Measurements from ENCODE around the gene SLC25A19.

Gene SLC25A19
- total RNA-seq = 7.3 to 57.7 (median 38.5) reads per million in 18 experiments

GRCh38 chr17:75289115-75289831 is at the start of gene SLC25A19:
Gene SLC25A19 (minus strand): TSS chr17:75289433. CDS start chr17:75286764, 2,669 bp downstream.
- DNase-seq = peak; percentile 98 to 99

- peak; percentile 38 to 54 for DNase-seq
Measured at GRCh38 chr17:75338335-75338734, 49.1 kb upstream of the SLC25A19 start.

DNA sequence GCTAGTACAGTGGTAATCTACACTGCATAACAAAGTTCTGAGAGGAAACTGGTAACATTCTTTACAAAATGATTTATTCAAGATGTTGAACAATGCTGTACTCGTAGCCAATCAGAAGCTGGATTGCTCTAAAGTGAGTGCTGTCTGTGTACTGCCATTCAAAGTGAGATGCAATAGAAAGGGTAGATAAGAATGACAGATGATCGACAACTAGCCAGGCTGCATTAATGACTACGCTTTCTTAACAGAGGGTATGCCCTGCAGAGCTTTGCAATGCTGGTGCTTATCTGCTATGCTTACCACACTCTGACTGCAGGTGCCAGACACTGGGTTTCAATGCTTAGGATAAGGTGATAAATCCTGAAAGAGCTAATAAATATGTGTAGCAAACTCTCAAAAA is 46.1 kb upstream of the SLC25A19 start:
- DNase-seq = no peak

DNA sequence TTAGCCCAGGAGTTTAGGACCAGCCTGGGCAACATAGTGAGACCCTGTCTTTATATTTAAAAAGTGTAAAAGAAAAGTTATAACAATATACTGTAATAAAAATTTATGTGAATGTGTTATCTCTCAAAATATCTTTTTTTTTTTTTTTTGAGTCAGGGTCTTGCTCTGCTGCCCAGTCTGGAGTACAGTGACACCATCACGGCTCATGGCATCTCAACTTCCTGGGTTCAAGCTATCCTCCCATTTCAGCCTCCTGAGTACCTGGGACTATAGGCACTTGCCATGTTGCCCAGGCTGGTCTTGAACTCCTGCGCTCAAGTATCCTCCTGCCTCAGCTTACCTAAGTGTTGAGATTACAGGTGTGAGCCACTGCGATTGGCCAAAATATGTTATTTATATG is 45.5 kb upstream of the SLC25A19 start:
- no peak for DNase-seq

GRCh38 chr17:75331671-75332070 is 42.4 kb upstream of the SLC25A19 start:
- DNase-seq = no peak

GRCh38 chr17:75327757-75328156 is 38.5 kb upstream of the SLC25A19 start:
- DNase-seq = no peak

DNA sequence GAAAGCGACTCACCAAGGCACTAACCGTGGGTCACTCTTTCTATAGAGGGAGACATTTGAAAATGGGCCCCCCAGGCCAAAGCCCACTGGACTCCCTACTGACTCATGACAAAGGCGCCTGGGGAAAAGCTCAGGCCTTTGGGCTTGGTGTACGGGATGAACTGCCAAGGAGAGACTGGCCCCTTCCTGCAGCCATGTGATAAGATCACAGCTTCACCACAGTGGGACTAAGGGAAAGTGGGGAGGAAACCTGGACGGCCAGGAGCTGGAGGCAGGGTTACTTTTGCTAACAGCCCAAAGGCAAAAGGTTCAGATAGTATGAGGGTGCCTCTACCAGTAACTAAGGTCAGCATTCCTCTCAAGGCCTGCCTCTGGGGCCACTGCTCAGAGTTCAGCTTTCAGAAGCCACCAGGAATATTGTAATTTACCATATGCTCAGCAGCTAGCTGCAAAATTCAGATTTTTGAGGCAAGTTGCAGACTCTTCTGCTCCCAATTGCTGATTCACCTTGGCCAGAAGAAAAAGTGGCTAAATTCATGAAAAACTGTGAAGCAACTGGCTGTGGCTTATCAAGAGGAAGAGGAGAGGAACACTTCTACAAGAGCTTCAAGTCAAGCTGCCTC is 37.1 kb upstream of the SLC25A19 start:
- peak; percentile 34 to 50 for DNase-seq

- DNase-seq = no peak
Measured at GRCh38 chr17:75325827-75326225, 36.6 kb upstream of the SLC25A19 start.

DNA sequence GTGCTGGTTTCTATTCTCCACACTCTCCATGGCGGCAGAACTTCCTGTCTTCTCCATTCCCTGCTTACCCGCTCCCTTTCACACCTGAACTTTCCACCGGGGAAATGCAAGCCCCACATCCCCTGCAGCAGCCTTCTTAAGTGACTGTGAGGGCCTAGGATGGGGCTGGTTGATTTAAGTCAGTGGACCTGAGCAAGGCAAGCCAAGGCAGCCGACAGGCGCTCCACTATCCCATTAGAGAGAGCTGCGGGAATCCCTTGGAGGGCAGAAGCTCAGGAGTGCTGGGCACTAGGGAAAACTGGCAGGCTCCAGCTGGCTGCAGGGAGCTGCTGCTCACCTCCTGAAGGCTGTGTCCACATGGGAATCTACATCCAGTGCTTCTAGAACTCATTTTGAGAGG is 36.1 kb upstream of the SLC25A19 start:
- no peak for DNase-seq

- DNase-seq = no peak
Measured at GRCh38 chr17:75321506-75321905, 32.3 kb upstream of the SLC25A19 start.

DNA sequence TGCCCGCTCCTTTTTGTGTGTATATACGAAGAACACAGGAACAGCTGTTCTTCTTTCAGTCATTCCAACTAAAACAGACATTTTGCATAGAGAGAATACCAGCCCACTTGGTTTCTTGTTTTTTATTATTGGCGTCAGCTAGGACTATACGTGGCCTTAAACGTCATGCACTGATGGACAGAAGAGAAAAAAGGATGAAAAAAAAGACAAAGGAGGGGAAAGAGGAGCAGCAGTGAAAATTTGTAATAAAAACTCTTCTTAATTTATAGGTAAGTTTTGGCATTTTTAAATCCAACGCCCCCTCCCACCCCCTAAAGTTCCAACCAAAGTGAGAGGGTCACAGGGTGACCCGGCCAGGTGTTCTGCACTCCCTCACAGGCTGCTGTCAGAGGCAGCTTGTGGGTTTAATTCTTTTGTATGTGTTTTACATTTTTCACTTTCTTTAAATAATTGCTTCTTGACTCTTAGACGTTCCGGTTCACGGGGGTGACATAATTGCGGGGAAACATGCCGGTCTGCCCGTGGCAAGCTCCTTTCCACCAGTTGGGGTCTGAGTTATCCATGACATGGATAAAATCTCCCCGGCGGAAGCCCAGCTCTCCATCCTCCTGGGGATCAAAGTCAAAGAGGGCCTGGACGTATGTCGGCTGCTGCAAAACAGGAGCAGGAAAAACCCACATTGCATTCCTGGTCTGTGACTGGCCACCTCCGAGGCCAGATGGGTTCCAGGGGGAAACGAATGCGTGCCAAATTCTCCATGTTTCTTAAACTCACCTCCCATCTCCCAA is 30.9 kb upstream of the SLC25A19 start:
- DNase-seq = no peak

DNA sequence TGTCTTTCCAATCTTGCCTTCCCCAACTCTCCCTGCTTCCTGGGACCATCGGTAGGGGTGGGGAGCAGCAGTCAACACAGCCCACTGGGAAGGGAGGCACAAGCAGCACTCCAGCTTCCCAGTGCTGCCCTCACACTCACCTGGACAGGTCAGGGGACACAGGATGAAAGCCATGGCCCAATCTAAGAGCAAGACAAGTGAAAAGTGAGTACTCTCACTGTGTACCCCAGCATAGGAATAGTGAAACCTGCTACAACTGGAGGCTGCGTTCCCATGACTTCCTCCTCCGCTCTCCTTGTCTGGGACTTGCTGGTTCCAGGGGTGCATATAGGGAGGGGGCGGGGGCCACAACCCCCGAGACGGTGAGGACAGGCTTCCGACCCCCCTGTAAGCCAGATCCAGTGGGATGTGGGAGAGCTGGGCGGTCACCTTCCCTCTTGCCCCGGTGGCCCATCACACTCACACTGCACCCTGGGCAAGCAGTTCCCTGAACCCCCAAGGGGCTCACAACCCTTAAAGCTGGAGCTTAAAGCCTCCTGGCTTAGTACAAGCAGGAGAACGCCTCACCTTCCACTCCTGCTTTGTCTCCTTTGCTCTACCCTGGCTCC is 29.5 kb upstream of the SLC25A19 start:
- no peak for DNase-seq

DNA sequence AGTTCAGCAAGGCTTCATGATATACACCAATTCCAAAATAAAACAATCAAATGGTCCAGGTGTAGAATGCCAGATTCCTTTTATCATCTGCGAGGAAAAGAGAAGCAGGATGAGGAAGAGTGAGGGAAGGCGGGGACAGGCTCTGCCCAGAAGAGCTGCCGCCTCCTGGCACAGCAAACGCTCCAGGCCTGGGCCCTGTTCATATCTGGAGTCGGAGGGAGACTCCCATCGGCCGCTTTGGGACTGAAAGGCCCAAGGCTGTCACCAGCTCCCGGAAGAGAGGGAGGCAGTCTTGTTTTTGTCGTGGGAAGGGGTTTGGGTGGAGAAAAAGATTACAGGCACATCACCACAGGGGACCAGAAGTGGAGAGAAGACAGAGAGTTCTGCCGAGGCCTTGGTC is 29.0 kb upstream of the SLC25A19 start:
- DNase-seq = no peak

- peak; percentile 18 to 25 for DNase-seq
Measured at GRCh38 chr17:75317671-75318070, 28.4 kb upstream of the SLC25A19 start.

- no peak for DNase-seq
Measured at GRCh38 chr17:75316253-75316652, 27.0 kb upstream of the SLC25A19 start.

- peak; percentile 94 to 95 for DNase-seq
Measured at GRCh38 chr17:75315541-75316243, 26.5 kb upstream of the SLC25A19 start.

DNA sequence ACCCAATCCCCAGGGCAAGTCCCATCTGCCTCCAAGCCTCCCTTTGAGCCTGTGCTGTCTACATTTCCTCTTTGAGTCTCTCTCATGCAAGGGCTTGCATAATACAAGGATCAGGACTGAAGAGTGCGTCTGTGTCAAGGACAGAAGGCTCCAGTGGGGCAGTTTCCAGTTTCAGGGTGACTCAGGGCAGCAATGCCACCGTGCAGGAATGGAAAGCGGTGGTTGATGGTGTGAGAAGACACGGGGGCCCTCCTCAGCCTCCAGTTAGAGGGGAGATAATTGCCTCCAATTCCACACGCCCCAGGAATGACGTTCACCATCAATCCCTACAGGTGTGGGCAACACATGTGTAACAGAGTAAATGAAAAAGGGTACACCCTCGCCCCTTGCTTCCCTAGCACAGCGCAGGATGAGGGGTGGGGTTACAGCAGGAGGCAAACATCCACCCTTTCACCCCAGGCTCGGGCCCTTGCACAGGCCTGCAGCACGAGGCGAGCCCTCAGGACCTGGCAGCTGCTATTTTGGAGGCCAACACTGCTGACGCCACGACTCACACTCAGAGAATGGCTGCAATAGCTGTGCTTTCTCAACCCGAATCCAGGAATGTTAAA is 24.8 kb upstream of the SLC25A19 start:
- DNase-seq = peak; percentile 92 to 94

DNA sequence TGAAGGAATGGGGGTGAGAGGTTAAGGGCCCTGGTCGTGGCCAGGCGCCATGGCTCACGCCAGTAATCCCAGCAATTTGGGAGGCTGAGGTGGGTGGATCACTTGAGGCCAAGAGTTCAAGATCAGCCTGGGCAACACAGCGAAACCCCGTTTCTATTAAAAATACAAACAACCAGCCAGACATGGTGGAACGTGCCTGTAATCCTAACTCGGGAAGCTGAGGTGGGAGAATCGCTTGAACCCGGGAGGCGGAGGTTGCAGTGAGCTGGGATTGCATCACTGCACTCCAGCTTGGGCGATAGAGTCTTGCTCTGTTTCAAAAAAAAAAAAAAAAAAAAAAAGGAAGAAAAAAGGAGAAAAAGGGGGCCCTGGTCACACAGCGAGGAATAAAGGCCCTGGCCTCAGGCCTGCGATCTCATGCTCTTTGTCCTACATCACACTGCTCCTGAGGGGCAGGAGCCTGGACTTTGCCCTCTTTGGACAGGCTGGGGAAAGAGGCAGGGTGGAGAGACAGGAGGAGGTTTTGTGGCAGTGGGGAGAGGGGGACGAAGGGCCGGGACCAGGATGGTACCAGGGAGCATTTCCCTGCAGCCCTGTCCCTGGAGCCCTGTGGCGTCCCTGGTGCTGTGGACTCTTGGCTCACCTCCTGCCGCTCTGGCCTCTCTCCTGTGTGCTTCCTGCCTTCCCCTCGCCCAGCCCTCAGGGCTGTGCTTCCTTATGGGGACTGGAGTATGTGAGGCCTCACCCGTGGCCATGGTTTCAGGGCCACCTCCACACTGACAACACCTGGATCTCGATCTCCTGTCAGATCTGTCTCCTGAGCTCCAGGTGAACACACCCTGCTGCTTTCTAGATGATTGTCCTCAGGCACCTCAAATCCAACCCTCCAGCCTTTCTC is 19.7 kb upstream of the SLC25A19 start:
- peak; percentile 69 for DNase-seq

GRCh38 chr17:75307957-75308731 is 18.9 kb upstream of the SLC25A19 start:
- no peak for DNase-seq

Measured in inflammatory macrophage (primary cell).